ENCODE measurements around the gene AKIRIN1.

AKIRIN1 gene

GRCh38 chr1:38950553-38950952 is 40.5 kb upstream of the AKIRIN1 start:
- ATAC-seq (ENCODE audit: low read depth) (no peak), DNase-seq (ENCODE audit: low spot score) (no peak)
- Histone ChIP-seq H3K27ac (ENCODE audit: poor library complexity, severe bottlenecking) (no peak overlapping the region), H3K27me3 (ENCODE audit: insufficient read depth, poor library complexity, severe bottlenecking) (no peaks in the 10 kb centered on the region), H3K9me3 (ENCODE audit: severe bottlenecking) (no peaks in the 10 kb centered on the region), H3K4me1 (ENCODE audit: insufficient read depth, poor library complexity, severe bottlenecking) (no peaks in the 10 kb centered on the region), H3K4me3 (ENCODE audit: severe bottlenecking) (no peak overlapping the region), H3K36me3 (ENCODE audit: low read depth) (no peaks in the 10 kb centered on the region)
- TF ChIP-seq CTCF (IDR thresholded peaks at IDR 0.05; ENCODE audit: poor library complexity, severe bottlenecking): no peak

GRCh38 chr1:38953433-38953860 is 37.6 kb upstream of the AKIRIN1 start:
- DNase-seq (ENCODE audit: low spot score) (no peak), ATAC-seq (ENCODE audit: low read depth) (peak; percentile 14; the same call in 1 of the 3 replicates)
- Histone ChIP-seq H3K27me3 (ENCODE audit: insufficient read depth, poor library complexity, severe bottlenecking) (no peaks in the 10 kb centered on the region), H3K4me3 (ENCODE audit: severe bottlenecking) (no peak overlapping the region), H3K27ac (ENCODE audit: poor library complexity, severe bottlenecking) (peak overlapping the region; percentile 35), H3K4me1 (ENCODE audit: insufficient read depth, poor library complexity, severe bottlenecking) (peaks cover under 1% of the 10 kb centered on the region), H3K36me3 (ENCODE audit: low read depth) (no peaks in the 10 kb centered on the region), H3K9me3 (ENCODE audit: severe bottlenecking) (no peaks in the 10 kb centered on the region)
- TF ChIP-seq CTCF (IDR thresholded peaks at IDR 0.05; ENCODE audit: poor library complexity, severe bottlenecking): no peak

- ATAC-seq (ENCODE audit: low read depth) (peak; percentile 85), DNase-seq (ENCODE audit: low spot score) (no peak)
- peaks cover 29% of the 10 kb centered on the region for H3K4me1 ChIP-seq (ENCODE audit: insufficient read depth, poor library complexity, severe bottlenecking)
- H3K36me3 ChIP-seq (ENCODE audit: low read depth): no peaks in the 10 kb centered on the region
- no peaks in the 10 kb centered on the region for H3K9me3 ChIP-seq (ENCODE audit: severe bottlenecking)
- TF ChIP-seq CTCF (IDR thresholded peaks at IDR 0.05; ENCODE audit: poor library complexity, severe bottlenecking): no peak
- H3K27me3 ChIP-seq (ENCODE audit: insufficient read depth, poor library complexity, severe bottlenecking): no peaks in the 10 kb centered on the region
- peak overlapping the region; percentile 64 for H3K27ac ChIP-seq (ENCODE audit: poor library complexity, severe bottlenecking)
- no peak overlapping the region for H3K4me3 ChIP-seq (ENCODE audit: severe bottlenecking)
Measured at GRCh38 chr1:38958967-38959366, 32.1 kb upstream of the AKIRIN1 start.

- no peak for TF ChIP-seq CTCF (IDR thresholded peaks at IDR 0.05; ENCODE audit: poor library complexity, severe bottlenecking)
- no peak overlapping the region for H3K4me3 ChIP-seq (ENCODE audit: severe bottlenecking)
- H3K27ac ChIP-seq (ENCODE audit: poor library complexity, severe bottlenecking): peak overlapping the region; percentile 75
- no peak for DNase-seq (ENCODE audit: low spot score)
- H3K27me3 ChIP-seq (ENCODE audit: insufficient read depth, poor library complexity, severe bottlenecking): no peaks in the 10 kb centered on the region
- H3K4me1 ChIP-seq (ENCODE audit: insufficient read depth, poor library complexity, severe bottlenecking): peaks cover 29% of the 10 kb centered on the region
- H3K36me3 ChIP-seq (ENCODE audit: low read depth): no peaks in the 10 kb centered on the region
- peak; percentile 47 for ATAC-seq (ENCODE audit: low read depth)
- H3K9me3 ChIP-seq (ENCODE audit: severe bottlenecking): no peaks in the 10 kb centered on the region
Measured at GRCh38 chr1:38962113-38962512, 29.0 kb upstream of the AKIRIN1 start.

- Histone ChIP-seq H3K4me1 (ENCODE audit: insufficient read depth, poor library complexity, severe bottlenecking) (peaks cover 29% of the 10 kb centered on the region), H3K9me3 (ENCODE audit: severe bottlenecking) (no peaks in the 10 kb centered on the region), H3K4me3 (ENCODE audit: severe bottlenecking) (no peak overlapping the region), H3K27ac (ENCODE audit: poor library complexity, severe bottlenecking) (peak overlapping the region; percentile 75), H3K27me3 (ENCODE audit: insufficient read depth, poor library complexity, severe bottlenecking) (no peaks in the 10 kb centered on the region), H3K36me3 (ENCODE audit: low read depth) (no peaks in the 10 kb centered on the region)
- TF ChIP-seq CTCF (IDR thresholded peaks at IDR 0.05; ENCODE audit: poor library complexity, severe bottlenecking): no peak
- ATAC-seq (ENCODE audit: low read depth): no peak
- no peak for DNase-seq (ENCODE audit: low spot score)
Measured at GRCh38 chr1:38962560-38962959, 28.5 kb upstream of the AKIRIN1 start.
